Measurements from ENCODE around the gene B3GALNT2. TPM values are rescaled to one million over a fixed set of nuclear protein-coding genes. Genes with fewer than 3 reads are reported as not detected.

Gene B3GALNT2
- total and polyA plus RNA-seq, 2 of the 8 experiments (the other 6 are each of a cell fraction or from before 2014, with no cell fraction given), result 15.4 to 39.4 TPM

DNA sequence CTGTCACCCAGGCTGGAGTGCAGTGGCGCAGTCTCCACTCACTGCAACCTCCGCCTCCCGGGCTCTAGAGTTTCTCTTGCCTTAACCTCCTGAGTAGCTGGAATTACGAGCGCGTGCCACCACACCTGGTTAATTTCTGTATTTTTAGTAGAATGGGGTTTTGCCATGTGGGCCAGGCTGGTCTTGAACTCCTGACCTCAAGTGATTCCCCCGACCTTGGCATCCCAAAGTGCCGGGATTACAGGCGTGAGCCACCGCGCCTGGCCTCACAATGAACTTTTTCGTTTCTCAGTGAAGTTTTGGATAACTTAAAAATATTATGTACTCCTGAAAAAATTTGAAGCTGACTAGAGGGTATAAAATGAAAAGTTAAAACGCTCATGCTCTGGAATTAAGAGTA is 77.6 kb downstream of the B3GALNT2 start:
- Histone ChIP-seq H3K14ac (ENCODE audit: insufficient read length) (no peak overlapping the region), H2BK15ac (ENCODE audit: low read length) (no peak overlapping the region), H3K27ac (ENCODE audit: low read depth, low read length) (no peak overlapping the region), H3K4me1 (replicated peaks in 1 of 4; ENCODE audit: control insufficient read depth in 3 of 4, insufficient read depth in 4 of 4, low read length in 3 of 4) (no peaks in the 10 kb centered on the region), H3K27me3 (replicated peaks in 1 of 4; ENCODE audit: control insufficient read depth in 3 of 4, extremely low read depth in 1 of 4, insufficient read depth in 3 of 4, low read length in 3 of 4) (no peaks in the 10 kb centered on the region), H2BK120ac (replicated peaks; ENCODE audit: low read depth, low read length) (no peak overlapping the region), H3K56ac (replicated peaks; ENCODE audit: insufficient read length, low read depth, low read length) (no peak overlapping the region), H3K79me2 (ENCODE audit: control insufficient read depth in 1 of 2, insufficient read depth in 2 of 2, low read length in 2 of 2) (no peaks in the 10 kb centered on the region; a peak in 1 of 4 replicates), H4K20me1 (replicated peaks in 1 of 2; ENCODE audit: control insufficient read depth in 1 of 2, insufficient read depth in 2 of 2, low read length in 2 of 2) (no peaks in the 10 kb centered on the region), H3K9me3 (ENCODE audit: insufficient read depth in 2 of 2, low read depth in 1 of 2, low read length in 1 of 2) (no peaks in the 10 kb centered on the region), H2AFZ (ENCODE audit: low read length) (no peak overlapping the region), H3K18ac (ENCODE audit: extremely low read depth, low read length) (no peak overlapping the region), H4K8ac (ENCODE audit: extremely low read depth, insufficient read depth, low read length) (no peak overlapping the region), H2BK12ac (ENCODE audit: low read depth, low read length) (no peak overlapping the region), H3K23ac (ENCODE audit: insufficient read length) (no peak overlapping the region), H3K36me3 (ENCODE audit: control insufficient read depth in 2 of 4, insufficient read depth in 4 of 4, low read length in 3 of 4) (no peaks in the 10 kb centered on the region), H4K5ac (ENCODE audit: insufficient read length, low read depth, low read length) (no peak overlapping the region), H2BK5ac (ENCODE audit: low read depth, low read length) (no peak overlapping the region), H2AK5ac (ENCODE audit: low read depth, low read length) (no peak overlapping the region), H3K4me3 (ENCODE audit: extremely low read depth in 1 of 4, insufficient read depth in 2 of 4, low read depth in 3 of 4, low read length in 4 of 4) (no peak overlapping the region), H2BK20ac (ENCODE audit: low read length) (no peak overlapping the region), H4K91ac (replicated peaks; ENCODE audit: insufficient read length, low read length) (no peak overlapping the region), H3K4me2 (ENCODE audit: insufficient read depth in 1 of 2, low read depth in 2 of 2, low read length in 2 of 2) (no peak overlapping the region), H3K23me2 (ENCODE audit: low read depth, low read length) (no peaks in the 10 kb centered on the region), H3K9ac (replicated peaks in 1 of 4; ENCODE audit: extremely low read depth in 1 of 4, low read depth in 3 of 4, low read length in 3 of 4) (no peak overlapping the region), H3K4ac (replicated peaks; ENCODE audit: insufficient read length, low read depth, low read length) (no peak overlapping the region), H3K79me1 (ENCODE audit: low read depth, low read length) (peaks cover 10% of the 10 kb centered on the region)
- CTCF ChIA-PET (ENCODE audit: partially characterized antibody), result interaction anchor here (1.0 to 6.5 kb wide), 4 partner anchors 10 to 328 kb away, joined by 3 to 47 read pairs (median 4); no protein-coding TSS in a partner anchor
- POLR2A ChIA-PET (ENCODE audit: partially characterized antibody), result no interaction called here
- TF ChIP-seq NANOG (IDR thresholded peaks at IDR 0.05; ENCODE audit: insufficient read depth, low read depth, low read length, poor library complexity, severe bottlenecking) (no peak), PHF8 (conservative IDR thresholded peaks at IDR 0.05; ENCODE audit: low read depth, low read length) (no peak), SIX5 (IDR thresholded peaks at IDR 0.05; ENCODE audit: low read depth, low read length) (no peak), SIRT6 (IDR thresholded peaks at IDR 0.05; ENCODE audit: low read length) (no peak), ATF2 (IDR thresholded peaks at IDR 0.05; ENCODE audit: low read length) (no peak), RAD21 (IDR thresholded peaks at IDR 0.05 in 1 of 2, conservative IDR thresholded peaks at IDR 0.05 in 1 of 2; ENCODE audit: low read depth in 2 of 2, low read length in 2 of 2) (no peak), TEAD4 (IDR thresholded peaks at IDR 0.05; ENCODE audit: low read depth, low read length) (no peak), POU5F1 (IDR thresholded peaks at IDR 0.05; ENCODE audit: low read depth, low read length) (no peak), E2F6 (IDR thresholded peaks at IDR 0.05) (no peak)
- FAIRE-seq (no peak), DNase-seq (ENCODE audit: low read depth in 1 of 2, low spot score in 2 of 2) (no peak)
- WGBS, 2 experiments (ENCODE audit: extremely low coverage in 1 of 2, insufficient coverage in 1 of 2, insufficient read length in 1 of 2, insufficient replicate concordance in 2 of 2, low coverage in 1 of 2, low lambda C conversion rate in 2 of 2, missing lambda C conversion rate in 1 of 2), result 95% methylated on average over 13 of the region's 13 CpGs; no CpG with 5 or more reads in 1 of the 2 experiments

All from H1 (cell line).